Heart right ventricle (tissue), 16 donors: ENCODE results near the gene ESYT2. TPM values are rescaled to one million over a fixed set of nuclear protein-coding genes. Genes with fewer than 3 reads are reported as not detected.
A peak's percentile ranks its signal among the peaks of the same experiment; 100 is the strongest.

Experiments used
- ATAC-seq, 8 donors: fragments of 200-7000 bp; cut with Tn5 transposase; one replicate each; pipeline ENCODE4 v1.9.1; 2020; ENCODE audit warnings: mild to moderate bottlenecking in 8 of 8, moderate library complexity in 8 of 8, moderate number of reproducible peaks in 1 of 8
- DNase-seq, 2 donors: peaks; one replicate each; pipeline ENCODE4 v3.0.0-alpha.2; 2020
- H3K27ac ChIP-seq, 10 donors: fragments of 200-600 bp; sonication (generic) in 2 of 10; one replicate each; pipeline versions ENCODE4 v1.5.0 to v1.8.0; 2020 to 2022; ENCODE audit warnings: mild to moderate bottlenecking in 3 of 10
- H3K27me3 ChIP-seq, 7 donors: fragments of 200-600 bp; one replicate each; pipeline ENCODE4 v1.8.0; 2021 to 2022; ENCODE audit warnings: mild to moderate bottlenecking in 2 of 7
- H3K36me3 ChIP-seq, 9 donors: fragments of 200-600 bp; sonication (generic) in 1 of 9; one replicate each; pipeline versions ENCODE4 v1.5.0 to v1.8.0; 2020 to 2022; ENCODE audit warnings: mild to moderate bottlenecking in 2 of 9
- H3K4me1 ChIP-seq, 9 donors: fragments of 200-600 bp; sonication (generic) in 1 of 9; one replicate each; pipeline versions ENCODE4 v1.5.0 to v1.8.0; 2020 to 2022; ENCODE audit warnings: mild to moderate bottlenecking in 4 of 9
- H3K4me3 ChIP-seq, 10 donors: fragments of 200-600 bp; sonication (generic) in 2 of 10; one replicate each; pipeline versions ENCODE4 v1.5.0 to v1.8.0; 2020 to 2022; ENCODE audit warnings: mild to moderate bottlenecking in 7 of 10, moderate library complexity in 2 of 10
- H3K9me3 ChIP-seq, 11 donors: fragments of 200-600 bp in 10 of 11; sonication (generic) in 2 of 11; one replicate each; pipeline versions ENCODE4 v1.5.0 to v1.8.0; 2013 to 2022; ENCODE audit warnings: mild to moderate bottlenecking in 2 of 11, control low read depth in 1 of 11, moderate library complexity in 1 of 11
- WGBS, 2 donors: extraction: QIAGEN DNeasy Blood & Tissue Kit; methylation state at CpG; one replicate each; pipeline ENCODE4 v1.1.7; 2013; ENCODE audit warnings: inconsistent platforms in 1 of 2; 5-methylcytosine and 5-hydroxymethylcytosine counted together
- intact Hi-C, 10 donors: fragments of 100-400 bp; cut with DNase I; formaldehyde crosslinking; loops; one replicate each; pipeline versions ENCODE4 v1.11.1 to v1.14.2; 2022
- polyA plus RNA-seq, 2 donors: library from polyadenylated mRNA; stranded (reverse); fragments of 200-250 nt; gene quantifications; one replicate each; pipeline ENCODE4 v1.2.3, GENCODE V29; 2013
- total RNA-seq, 10 donors: library from RNA; stranded (reverse); fragmentation: NEBNext Ultra II Directional in 3 of 10; extraction: Animal tissue kit (Norgen Biotek cat#: 25700) in 3 of 10; gene quantifications; one replicate each; pipeline versions ENCODE4 v1.2.1 to v1.2.4, GENCODE V29; 2021 to 2023
- TF ChIP-seq, protein P1 (sequence below), 9 donors: fragments of 200-600 bp; sonication (generic) in 2 of 9; IDR thresholded peaks; one replicate each; pipeline versions ENCODE4 v1.5.0 to v1.8.0; 2021 to 2022; ENCODE audit warnings: antibody characterized with exemption in 9 of 9, mild to moderate bottlenecking in 5 of 9, moderate library complexity in 1 of 9
- donor health status: Arrhythmogenic right ventricular cardiomyopathy.
- donor health status: ischemic (EF 13 %, LVEDD 7.1; RV severe dilation, severe dysfunction).
- donor health status: healthy with polysubstance abuse.
- donor health status: DM: no; HTN: yes; CAD: no.
- donor health status: DM: no; HTN: no; CAD: no.
- donor health status: ischemic (EF 25% LVEDD 6.9; RV normal size, moderate dysfunction).
- donor health status: ischemic (EF 25% LVEDD 5.7; RV mildly dilated, moderate dysfunction).
- donor health status: healthy.
- donor health status: DM: yes; HTN: yes; CAD: no.
- donor health status: Ischemic cardiomyopathy.
- donor health status: ischemic (EF 35%, LVEDD 5.7; RV mildly dilated, moderate dysfunction).
- donor health status: nonischemic (EF 11% LVEDD 7.7; RV severe dilation, severe dysfunction).
- donor health status: DM: yes; HTN: yes; CAD: no.
- donor health status: PGD.
- donor health status: ischemic (EF 29% LVEDD 5.4; RV normal size, mild dysfunction).
- donor health status: nonischemic (EF 23%, LVEDD 6.1; RV moderate dilation, normal function).

Gene ESYT2
- total and polyA plus RNA-seq, 12 donors: 18.9 to 79.2 (median 48.7) TPM

DNA sequence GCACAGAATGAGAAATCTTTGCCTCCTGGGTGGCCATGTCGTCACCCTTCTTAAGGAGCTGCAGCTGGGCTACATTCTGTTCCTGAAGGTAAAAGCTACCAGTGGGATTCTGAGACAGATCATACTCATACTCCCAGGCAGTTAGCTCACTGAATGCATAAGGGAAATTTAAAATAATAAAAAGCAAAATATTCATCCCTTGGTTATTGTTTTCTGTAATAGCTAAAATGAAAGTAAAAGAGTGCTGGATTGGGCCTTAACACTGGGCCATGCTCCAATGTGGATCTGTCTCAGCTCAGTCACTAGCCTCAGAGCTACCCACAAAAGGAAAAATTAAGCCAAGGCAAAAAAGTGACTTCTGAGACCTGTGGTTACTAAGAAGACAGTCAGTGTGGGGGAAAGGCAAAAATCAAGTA, 18.1 kb upstream of the ESYT2 start:
- WGBS, 2 donors: 55 to 67% methylated on average over 1 of the region's 1 CpG

DNA sequence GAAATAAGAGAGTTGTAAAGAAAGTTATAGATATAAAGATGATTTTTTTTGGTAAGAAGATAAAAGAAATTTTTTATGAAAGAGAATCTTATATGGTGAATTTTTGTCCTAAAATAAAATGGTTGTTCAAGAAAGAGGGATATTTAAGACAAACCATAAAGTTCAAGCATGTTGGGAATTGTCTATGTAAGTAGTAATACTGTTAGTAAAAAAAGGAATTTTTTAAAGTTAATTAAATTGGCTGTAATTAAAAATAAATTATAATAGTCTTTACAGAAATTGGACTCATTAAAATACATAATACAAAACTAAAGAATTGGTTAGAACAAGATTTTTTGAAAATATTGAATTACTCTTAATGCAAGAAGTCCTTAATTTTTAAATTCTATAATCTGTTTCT, 17.0 kb upstream of the ESYT2 start:
- ATAC-seq (no peak), DNase-seq (no peak)
- intact Hi-C loops: no loop called here
- no peaks in the 10 kb centered on the region for H3K27me3 ChIP-seq
- peaks cover 0 to 27% (median 14%) of the 10 kb centered on the region in 9 donors for H3K4me1 ChIP-seq
- TF ChIP-seq, protein P1, sequence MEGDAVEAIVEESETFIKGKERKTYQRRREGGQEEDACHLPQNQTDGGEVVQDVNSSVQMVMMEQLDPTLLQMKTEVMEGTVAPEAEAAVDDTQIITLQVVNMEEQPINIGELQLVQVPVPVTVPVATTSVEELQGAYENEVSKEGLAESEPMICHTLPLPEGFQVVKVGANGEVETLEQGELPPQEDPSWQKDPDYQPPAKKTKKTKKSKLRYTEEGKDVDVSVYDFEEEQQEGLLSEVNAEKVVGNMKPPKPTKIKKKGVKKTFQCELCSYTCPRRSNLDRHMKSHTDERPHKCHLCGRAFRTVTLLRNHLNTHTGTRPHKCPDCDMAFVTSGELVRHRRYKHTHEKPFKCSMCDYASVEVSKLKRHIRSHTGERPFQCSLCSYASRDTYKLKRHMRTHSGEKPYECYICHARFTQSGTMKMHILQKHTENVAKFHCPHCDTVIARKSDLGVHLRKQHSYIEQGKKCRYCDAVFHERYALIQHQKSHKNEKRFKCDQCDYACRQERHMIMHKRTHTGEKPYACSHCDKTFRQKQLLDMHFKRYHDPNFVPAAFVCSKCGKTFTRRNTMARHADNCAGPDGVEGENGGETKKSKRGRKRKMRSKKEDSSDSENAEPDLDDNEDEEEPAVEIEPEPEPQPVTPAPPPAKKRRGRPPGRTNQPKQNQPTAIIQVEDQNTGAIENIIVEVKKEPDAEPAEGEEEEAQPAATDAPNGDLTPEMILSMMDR (IDR thresholded peaks at IDR 0.05): no peak
- no peak overlapping the region for H3K27ac ChIP-seq
- no peaks in the 10 kb centered on the region for H3K36me3 ChIP-seq
- H3K9me3 ChIP-seq: no peaks in the 10 kb centered on the region
- no peak overlapping the region for H3K4me3 ChIP-seq

More for the DNA sequence above, 18.1 kb upstream of the ESYT2 start:
- peak overlapping the region; percentile 0 to 71 (median 44) for H3K27ac ChIP-seq
- no peaks in the 10 kb centered on the region for H3K9me3 ChIP-seq
- peak in 7 of 8 donors; percentile 43 to 73 (median 50) for ATAC-seq
- H3K36me3 ChIP-seq: no peaks in the 10 kb centered on the region
- TF ChIP-seq, protein P1 (IDR thresholded peaks at IDR 0.05): no peak
- peaks cover 0 to 35% (median 15%) of the 10 kb centered on the region in 9 donors for H3K4me1 ChIP-seq
- DNase-seq: no peak
- peak overlapping the region in 6 of 10 donors; percentile 16 to 36 (median 32) for H3K4me3 ChIP-seq
- intact Hi-C loops: no loop called here
- H3K27me3 ChIP-seq: no peaks in the 10 kb centered on the region

DNA sequence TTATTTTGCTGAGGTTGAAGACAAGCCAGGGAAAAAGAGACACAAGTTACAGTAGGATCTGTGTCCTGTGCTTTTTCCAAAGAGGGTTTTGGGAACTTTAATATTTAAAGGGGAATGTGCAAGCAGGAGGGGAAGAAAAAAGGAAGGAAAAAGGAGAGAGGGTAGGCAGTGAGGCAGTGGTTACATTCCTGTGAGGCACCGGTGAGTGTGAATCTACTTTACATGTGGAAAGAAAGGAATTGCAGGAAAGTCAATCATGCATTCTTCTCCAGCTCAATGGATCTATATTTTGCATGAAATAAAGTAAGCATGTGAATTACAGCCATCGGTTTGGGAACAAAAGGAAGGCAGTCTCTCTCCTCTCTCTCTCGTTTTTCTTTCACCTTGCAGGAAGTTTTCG, 14.5 kb upstream of the ESYT2 start:
- H3K4me1 ChIP-seq: peaks cover 0 to 16% (median 6%) of the 10 kb centered on the region in 9 donors
- WGBS, 2 donors: 42 to 44% methylated on average over 4 of the region's 4 CpGs
- H3K9me3 ChIP-seq: no peaks in the 10 kb centered on the region
- no peak overlapping the region for H3K27ac ChIP-seq
- ATAC-seq (no peak), DNase-seq (no peak)
- no peak overlapping the region for H3K4me3 ChIP-seq
- no peaks in the 10 kb centered on the region for H3K36me3 ChIP-seq
- intact Hi-C loops: no loop called here
- TF ChIP-seq, protein P1 (IDR thresholded peaks at IDR 0.05): no peak
- H3K27me3 ChIP-seq: no peaks in the 10 kb centered on the region

DNA sequence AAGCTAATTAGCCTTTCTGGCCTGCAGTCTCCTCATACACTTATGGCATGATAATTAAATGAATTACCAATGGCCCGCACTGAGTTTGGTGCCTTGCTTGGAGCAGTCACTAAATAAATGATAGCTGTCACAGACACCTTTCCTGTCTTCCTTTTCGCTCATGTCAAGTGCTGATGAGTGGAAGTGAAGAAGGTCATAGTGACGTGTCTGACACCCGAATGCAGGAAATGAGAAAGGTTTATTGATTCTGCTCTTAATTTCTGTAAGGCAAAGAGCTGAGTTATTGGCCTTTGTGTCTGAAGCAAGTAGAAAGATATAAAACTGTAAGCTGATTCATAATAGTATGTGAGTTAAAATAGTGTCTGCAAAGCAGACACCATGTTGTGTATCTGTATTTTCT, 13.2 kb upstream of the ESYT2 start:
- 80 to 84% methylated on average over 4 of the region's 4 CpGs for WGBS, 2 donors
- TF ChIP-seq, protein P1 (IDR thresholded peaks at IDR 0.05): no peak
- Histone ChIP-seq H3K27me3 (no peaks in the 10 kb centered on the region), H3K4me1 (peaks cover 0 to 8% (median 0%) of the 10 kb centered on the region in 9 donors), H3K9me3 (no peaks in the 10 kb centered on the region), H3K4me3 (no peak overlapping the region), H3K27ac (no peak overlapping the region), H3K36me3 (no peaks in the 10 kb centered on the region)
- ATAC-seq (no peak), DNase-seq (no peak)
- intact Hi-C loops: no loop called here
